NCI-H82 treated with DMSO at 0.1 percent for 48 hours (cell line): Measurements from ENCODE around the gene TMCC3.

ENCODE experiments used
- DNase-seq: peaks from one replicate; lab custom pipeline; 2025; ENCODE audit not compliant: unreplicated experiment; lab: John Stamatoyannopoulos, UW

Gene TMCC3

DNA sequence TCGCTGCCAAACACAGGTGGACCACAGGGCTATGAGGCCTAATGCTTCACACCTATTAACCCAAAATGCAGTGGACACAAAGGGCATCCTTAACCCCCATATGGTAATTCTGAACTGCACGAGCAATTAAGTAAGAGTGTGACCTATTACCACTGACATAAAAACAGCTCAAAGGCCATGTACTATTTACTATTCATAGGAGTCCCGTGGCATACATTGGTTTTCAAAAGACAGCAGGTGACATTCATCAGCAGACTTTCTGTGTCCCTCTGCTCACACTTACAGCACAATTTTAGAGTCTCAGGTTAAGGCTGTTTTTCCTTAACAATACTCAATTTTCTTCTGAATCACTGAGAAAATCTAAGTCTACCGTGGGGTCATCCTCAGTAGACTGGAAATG is 23.1 kb upstream of the TMCC3 start:
- no peak for DNase-seq

DNA sequence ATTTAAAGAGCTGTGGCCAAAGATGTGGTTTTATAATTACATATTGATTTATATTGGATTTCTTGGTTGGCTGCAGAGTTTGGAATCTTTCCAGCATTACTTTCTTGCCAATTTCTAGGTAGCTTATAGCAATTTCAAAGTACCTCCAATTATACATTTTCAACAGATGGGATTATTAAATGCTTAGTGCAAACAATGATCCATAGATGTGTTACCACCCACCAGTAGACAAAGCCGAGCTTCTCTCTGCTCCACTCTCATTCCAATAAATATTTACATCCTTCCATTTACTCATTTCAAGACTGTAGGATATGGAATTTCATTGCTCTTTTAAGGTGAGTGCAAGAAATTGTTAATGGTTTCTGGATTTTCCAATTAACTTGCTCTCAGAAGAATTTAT is 21.6 kb upstream of the TMCC3 start:
- no peak for DNase-seq

DNA sequence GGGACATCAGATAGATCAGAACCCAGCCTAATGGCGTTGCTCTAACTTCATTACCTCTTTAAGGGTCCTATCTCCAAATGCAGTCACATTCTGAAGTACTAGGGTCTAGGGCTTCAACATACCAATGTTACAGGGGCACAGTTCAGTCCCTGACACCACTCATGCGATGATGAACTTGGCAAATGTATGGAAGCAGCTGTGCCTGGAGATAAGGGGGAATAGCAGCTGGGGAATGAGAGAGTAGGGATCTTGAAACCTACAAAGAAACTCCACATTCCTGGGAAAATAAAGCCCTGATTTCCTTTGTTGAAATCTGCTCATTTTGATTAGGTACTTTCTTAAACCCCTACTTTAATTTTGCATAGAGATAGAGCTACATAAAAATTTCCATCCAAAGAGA is 20.5 kb upstream of the TMCC3 start:
- no peak for DNase-seq

DNA sequence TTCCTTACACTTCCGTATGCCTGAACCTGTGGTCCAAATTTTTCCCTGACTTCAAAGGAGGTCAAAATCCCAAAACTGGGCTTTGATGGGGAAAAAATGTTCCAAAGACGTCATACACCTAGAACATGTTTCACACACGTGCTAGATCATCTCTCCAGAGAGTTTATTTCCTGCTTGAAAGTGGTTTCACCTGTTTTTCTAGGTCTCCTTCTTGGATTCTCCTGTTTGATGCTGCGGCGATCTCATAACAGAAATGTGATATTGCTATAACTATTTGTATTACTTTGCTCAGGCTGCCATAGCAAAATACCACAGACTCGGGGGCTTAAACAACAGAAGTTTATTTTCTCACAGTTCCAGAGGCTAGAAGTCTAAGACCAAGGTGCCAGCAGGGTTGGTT is 19.7 kb upstream of the TMCC3 start:
- no peak for DNase-seq

DNA sequence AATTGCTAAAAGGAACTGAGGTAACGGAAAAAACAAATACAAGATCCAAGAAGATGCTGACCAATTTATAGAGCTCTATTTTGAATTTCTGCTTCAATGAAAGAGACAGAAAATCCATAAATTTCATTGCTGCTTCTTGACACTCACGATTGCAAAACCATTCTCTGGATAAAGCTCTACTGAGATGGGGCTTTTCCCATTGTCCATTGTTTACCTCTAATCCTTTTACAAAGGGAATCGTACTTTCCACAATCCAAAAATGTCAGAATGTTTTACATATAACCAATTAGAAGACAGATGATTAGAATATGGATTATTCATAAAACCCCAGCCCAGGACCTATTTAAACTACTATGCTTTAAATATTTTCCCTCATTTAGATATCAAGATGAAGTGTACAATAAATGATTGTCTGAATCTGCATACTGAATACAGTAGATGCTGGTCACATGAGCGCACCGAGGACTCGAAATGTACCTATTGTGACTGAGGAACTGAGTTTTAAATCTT is 16.7 kb upstream of the TMCC3 start:
- DNase-seq: no peak

DNA sequence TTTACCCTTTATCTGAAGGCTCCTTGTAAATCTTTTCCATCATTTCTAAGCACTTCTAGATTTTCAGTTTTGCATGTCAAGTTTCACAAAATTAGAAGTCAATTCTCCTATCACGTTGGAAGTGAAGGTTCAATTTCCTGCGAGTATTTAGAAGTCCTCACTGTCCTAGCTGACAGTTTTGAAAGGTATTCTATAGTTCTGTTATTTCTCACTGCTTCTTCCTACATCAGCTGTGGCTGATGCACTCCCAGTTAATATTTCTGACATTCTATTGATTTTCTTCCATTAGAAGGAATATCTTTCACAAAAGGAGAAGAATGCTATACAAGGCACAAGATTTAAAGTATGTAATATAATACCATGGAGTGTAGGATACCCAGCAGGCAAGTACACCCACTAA is 15.8 kb upstream of the TMCC3 start:
- no peak for DNase-seq

DNA sequence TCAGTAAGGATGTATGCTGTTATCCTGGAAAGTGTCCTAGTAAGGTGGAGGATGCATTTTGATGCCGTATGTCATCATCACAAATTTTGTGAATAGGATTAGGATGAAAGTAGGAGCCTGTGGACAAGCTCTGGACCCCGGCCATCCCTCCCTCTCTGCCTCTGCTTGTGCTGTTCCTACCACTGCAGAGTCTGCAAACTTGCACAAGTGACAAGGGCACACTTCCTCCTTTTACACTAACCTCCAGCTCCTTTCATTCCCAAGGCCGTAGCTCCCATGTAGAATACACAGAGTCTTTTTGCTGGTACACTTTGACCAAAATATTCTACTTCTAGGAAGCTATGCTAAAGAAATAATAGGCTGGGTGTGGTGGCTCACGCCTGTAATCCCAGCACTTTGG is 13.3 kb upstream of the TMCC3 start:
- no peak for DNase-seq

DNA sequence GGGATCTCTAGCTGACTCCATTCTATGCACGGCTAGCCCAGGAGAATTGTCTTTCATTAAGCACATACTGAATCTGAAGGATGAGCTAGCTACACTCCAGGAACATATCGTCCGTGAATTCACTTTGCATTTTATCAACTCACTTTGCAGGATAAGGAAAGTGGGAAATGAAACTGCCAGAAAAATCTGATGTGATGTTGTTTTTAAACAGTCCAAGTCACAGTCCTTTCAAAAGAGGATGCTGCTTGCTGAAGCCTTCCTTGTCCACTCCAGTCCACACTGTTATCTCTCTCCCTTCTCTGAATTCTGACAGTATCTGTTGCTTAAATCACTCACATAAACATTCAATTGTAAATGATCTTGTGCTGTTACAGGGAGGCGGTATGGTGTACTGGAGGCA is 12.7 kb upstream of the TMCC3 start:
- no peak for DNase-seq

DNA sequence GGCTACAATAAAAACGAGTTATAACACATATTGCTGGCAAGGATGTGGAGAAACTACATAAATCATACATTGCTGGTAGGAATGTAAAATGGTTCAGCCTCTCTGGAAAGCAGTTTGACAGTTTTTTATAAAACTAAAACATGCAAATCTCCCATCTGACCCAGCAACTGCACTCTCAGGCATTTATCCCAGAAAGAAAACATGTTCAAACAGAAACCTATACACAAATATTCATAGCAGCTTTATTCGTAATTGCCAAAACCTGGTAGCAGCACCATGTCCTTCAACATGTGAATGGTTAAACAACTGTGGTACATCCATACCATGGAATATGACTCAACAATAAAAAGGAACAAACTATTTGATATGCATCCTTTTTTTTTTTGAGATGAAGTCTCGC is 10.1 kb upstream of the TMCC3 start:
- DNase-seq: no peak

DNA sequence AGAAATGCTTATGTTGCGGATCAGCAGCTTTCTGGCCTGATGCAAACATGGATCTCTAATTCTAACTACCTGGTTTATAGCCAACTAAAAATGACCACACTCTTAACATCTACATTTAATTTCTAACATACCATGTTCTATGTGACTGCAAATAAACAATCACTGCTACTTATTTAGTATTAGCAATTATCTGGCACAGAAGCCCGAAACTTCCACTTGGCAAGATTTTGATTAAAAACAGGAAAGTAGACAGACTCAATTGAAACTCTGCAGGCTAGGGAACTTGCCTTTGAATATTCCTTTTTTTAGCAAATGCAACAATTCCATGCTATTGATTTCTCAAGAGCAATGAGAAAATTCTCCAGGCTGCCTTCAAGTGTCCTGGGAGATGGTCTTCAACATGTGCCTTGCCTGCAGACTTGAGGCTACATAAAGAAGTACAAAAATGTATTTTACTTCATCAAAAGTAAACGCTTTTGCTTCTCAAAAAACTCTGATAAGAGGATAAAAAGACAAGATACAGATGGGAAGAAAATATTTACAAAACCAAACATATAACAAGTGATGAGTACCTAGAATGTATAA is 9.1 kb upstream of the TMCC3 start:
- no peak for DNase-seq

DNA sequence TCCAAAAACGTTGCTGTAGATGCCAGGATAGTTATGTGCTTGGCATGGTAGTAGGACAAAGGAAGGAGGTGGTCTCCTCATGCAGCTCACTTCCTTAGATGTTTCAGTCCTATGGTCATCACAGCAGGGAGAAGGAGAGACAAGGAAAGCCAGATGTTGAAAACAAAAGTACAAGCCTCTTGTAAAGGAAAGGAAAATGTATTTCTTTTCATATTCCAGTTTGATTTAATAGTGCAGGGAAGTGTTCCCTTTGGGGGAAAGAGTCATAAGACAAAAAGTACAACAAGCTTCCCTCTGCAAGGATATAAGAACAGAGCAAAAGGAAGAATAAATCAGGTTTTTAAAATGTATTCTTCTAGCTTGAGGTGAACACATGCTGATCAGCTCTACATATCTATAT is 8.6 kb upstream of the TMCC3 start:
- no peak for DNase-seq

DNA sequence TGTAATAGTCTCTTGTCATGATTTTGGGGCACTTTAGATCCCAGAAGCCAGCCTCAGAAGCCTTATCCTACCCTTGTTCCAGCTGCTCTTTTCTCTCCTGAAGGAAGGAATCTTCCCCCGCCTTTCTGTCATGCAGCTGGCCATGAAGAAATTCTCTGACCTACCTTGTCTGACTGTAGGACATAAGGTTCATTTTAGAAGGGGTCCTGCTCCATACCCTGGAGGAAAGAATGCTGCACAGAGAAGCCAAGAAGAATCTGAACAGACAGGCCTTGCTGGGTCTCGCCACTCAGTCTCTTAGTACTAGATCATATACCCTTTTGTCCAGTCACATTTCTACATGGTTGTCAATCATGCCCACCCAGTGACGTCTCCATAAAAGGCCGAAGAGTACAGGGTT is 6.2 kb upstream of the TMCC3 start:
- DNase-seq: no peak

DNA sequence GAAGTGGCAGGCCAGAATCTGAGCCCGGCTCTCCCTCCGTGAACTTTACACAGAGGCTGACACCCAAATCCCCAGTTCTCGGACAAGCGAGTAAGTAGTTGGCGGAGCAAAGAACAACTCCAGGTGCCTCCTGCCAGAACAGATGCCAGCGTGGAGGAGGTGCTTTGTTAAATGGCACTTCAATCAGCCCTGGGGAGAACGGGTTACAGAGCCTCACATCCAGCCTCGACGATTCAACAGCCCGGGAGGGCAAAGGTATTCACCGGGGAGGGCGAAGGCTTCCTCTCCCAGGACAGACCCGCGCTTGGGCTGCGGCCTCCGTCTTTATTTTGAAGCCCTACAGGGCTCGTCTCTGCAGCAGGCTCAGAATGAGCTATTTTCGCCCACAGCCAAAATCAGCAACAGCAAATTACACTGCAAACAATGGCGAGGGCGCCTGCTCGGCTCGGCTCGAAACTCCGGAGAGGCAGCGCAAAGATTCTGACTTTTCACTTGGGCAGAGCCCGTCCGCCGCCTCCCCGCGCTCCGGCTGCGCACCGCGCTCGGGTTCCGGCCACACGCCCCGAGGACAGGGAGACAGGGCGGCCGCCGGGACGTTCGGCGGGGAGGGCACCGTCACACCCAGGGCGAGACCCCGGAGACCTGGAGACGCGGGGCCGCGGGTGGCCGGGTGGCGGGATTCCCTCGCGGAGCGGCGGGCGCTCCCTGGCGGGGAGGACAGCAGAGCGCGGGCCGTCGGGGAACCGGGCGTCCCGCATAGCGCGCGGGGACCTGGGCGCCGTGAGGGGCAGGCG is 811 bp downstream of the TMCC3 start:
- DNase-seq: no peak

DNA sequence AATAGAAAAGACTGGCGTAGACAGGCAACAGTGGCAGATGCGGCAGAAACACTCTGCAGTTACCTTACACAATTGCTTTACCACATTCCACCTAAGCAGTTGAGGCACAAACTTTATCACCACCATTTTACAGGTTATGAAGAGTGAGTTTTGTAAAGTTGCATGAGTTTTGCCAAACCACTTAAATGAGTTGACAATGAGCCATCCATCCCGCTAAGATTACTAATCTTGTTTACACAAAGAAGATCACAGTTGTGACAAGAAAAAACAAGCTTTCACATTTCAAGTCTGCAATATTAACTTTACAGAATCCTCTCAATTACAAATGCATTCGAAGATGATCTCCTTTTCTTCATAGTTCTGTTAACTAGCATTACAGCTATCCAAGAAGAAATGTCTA is 1.8 kb downstream of the TMCC3 start:
- DNase-seq: no peak

DNA sequence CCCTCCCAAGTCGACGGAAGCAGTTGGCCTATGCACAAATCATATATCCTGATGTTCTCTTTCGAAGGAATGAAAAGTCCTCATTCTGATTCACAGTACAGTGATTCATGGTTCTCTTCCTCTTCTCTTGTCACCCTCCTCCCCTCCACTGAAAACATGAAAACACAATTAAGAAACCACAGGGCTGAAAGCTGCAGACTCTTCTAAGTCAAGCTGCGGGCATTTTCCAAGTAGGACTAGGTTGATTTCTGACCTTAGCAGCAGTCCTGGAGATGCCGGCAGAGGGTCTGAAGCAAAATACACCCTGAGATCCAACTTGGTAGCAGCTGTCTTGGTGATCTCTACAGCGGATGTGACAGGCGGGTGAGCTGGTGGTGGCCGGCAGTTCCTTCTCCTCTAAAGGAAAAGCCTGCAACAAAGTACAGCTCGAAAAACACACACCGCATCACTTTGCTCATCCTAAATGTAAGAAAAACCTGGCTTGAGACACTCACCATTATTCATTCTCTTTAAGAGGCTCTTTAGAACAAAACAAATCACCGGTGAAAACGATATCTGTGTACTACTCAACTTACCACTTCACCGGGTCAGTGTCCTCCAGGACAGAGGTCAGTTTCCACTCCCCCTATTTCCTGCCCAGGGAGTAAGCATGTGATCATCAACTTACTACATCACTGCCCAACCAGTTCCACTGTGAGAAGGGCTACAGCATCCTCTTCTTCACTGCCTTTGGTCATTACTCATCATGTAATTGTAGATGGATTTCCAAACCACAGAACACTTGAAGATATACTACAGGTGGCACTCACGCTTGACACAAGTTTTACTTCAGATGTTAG is 6.0 kb downstream of the TMCC3 start:
- DNase-seq: no peak

DNA sequence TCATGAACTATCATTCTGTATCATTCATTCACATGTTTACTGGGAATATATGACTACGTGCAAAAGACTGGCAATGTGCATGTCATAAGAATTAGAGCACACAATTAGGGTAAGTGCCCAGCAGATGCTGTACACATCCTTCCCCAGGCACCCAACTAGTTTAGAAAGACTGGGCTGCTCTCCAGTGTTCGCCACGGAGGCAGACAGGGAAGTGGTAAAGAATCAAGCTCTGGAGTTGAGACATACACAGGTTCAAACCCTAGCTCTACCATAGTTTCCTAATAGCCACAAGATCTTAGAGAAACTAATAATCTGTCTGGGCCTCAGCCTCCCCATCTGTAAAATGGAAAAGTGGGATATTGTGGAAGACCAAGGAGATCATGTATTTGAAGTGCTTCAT is 6.8 kb downstream of the TMCC3 start:
- no peak for DNase-seq

DNA sequence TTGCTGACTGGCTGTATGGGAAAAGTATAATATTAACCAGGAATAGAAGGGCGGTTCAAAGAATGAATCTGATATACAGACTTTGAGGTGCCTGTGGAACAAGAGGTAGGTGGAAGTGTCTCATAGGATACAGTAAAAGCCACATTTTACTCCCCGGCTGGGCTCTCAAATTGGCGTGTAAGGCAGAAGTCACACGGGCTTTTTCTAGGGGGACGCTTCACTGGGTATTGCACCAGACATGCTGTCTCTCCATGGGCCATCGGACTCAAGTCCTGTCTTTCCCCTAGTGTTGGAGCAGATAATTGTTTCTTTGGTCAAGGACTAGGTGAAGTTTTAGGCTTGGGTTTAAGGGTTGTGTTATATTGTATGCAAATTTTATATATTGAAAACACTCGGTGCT is 9.1 kb downstream of the TMCC3 start:
- no peak for DNase-seq

DNA sequence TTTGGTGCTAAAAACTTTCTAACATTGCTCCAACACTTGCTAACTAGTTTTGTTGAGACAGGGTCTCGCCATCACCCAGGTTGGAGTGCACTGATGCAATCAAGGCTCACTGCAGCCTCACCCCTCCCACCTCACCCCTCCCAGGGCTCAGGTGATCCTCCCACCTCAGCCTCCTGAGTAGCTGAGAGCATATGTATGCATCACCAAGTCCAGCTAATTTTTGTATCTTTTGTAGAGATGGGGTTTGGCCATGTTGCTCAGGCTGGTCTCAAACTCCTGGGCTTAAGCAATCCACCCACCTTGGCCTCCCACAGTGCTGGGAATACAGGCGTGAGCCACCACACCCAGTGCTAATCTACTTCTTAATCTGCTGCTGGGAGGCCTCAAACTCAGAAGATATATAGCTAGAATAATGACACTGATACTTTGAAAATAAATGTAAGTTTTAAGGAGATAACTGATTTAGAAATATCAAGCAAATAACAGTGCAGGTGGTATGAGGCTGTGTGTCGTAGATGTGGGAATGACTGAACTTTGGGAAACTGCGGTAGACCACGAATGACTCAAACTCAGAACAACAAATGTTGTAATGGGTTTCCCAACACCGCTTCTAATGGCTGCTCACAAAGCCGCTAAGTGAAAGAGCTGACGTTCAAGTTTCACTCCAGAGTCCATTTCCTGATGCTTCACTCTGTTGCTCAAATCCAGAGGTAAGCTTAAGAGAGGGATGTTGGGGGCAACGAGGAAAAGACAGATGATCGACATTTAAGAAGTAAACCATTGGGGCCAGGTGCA is 10.0 kb downstream of the TMCC3 start:
- DNase-seq: no peak

DNA sequence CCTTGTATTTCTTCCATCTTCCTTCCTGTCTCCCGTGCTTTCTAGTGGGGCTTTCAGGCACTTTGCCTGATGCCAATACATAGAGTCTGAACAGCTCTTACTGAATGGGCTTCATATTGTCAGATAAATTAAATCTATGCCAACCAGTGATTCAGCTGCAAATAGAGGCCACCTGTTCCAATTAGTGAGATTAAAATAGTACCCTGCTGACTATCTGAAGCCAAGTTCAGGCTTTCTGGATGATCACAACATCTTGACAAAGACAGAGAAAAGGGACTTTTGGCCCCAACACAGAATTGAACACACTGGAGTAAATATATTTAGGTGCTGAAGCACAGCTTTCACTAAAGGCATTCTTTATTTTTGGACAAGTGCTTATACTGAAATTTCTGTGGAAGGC is 11.8 kb downstream of the TMCC3 start:
- DNase-seq: no peak

DNA sequence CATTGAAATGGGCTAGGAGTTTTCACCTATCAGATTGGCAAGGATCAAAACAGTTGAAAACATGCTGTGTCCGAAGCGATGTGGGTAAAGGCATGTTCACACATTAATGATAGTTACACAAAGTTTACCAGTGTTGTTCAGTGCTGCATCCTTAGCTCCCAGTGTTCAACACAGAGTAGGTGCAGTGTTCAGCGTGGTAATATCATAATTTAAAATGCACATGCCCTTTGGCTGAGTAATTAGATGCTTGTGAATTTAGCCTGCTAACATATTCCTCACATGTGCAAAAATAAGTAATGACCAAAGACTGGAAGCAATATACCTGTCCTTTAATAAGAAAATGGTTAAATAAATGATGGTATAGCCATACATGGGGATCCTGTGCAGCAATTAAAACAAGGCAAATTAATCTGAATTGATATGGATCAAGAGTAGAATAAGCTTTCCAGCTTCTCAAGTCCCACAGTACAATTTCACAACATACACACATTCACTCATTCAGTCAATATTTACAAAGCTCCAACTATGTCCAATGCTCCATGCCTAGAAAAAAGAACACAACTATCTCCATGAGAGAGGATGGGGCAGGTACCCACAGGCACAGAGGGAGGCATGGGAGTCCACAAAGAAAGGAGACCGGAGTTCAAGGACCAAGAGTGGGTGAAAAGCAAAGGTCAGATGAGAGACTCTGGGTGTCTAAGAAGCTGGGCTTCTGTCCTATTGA is 12.8 kb downstream of the TMCC3 start:
- no peak for DNase-seq
